Measurements from ENCODE around the gene COLEC11.

COLEC11 gene

GRCh38 chr2:3598912-3599854 is 4.3 kb downstream of the COLEC11 start:
- no peak for TF ChIP-seq CTCF (IDR thresholded peaks at IDR 0.05)

GRCh38 chr2:3600256-3600855 is 5.4 kb downstream of the COLEC11 start:
- no peak for TF ChIP-seq CTCF (IDR thresholded peaks at IDR 0.05)

- no peak for TF ChIP-seq CTCF (IDR thresholded peaks at IDR 0.05)
These were observed 6.8 kb downstream of the COLEC11 start for GRCh38 chr2:3601561-3602271.

- no peak for TF ChIP-seq CTCF (IDR thresholded peaks at IDR 0.05)
These were observed 7.8 kb downstream of the COLEC11 start for GRCh38 chr2:3602553-3603339.

- no peak for TF ChIP-seq CTCF (IDR thresholded peaks at IDR 0.05)
These were observed 8.8 kb downstream of the COLEC11 start for GRCh38 chr2:3603536-3604206.

- TF ChIP-seq CTCF (IDR thresholded peaks at IDR 0.05) = no peak
These were observed 9.4 kb downstream of the COLEC11 start for GRCh38 chr2:3604207-3604877.

All from LNCAP (cell line).